K562 (cell line): ENCODE data around the gene PITRM1. TPM values are rescaled to one million over a fixed set of nuclear protein-coding genes. Genes with fewer than 3 reads are reported as not detected.

Experiments
- BRCA1 ChIP-seq, 2 experiments: fragments of 450-650 bp in 1 of 2; sonication (generic) in 1 of 2; formaldehyde crosslinking in 1 of 2; IDR thresholded peaks; 2 replicates each; pipeline versions ENCODE4 v1.5.0 to v1.6.1; 2017 to 2020; ENCODE audit warnings: mild to moderate bottlenecking in 1 of 2, missing genetic modification reagents in 1 of 2
- CHD1 ChIP-seq: fragments of 200-600 bp; sonication (generic); IDR thresholded peaks from one replicate; pipeline ENCODE4 v1.6.1; 2012; ENCODE audit warnings: mild to moderate bottlenecking, moderate library complexity, low read length, inconsistent platforms
- FIP1L1 ChIP-seq: fragments of 200-400 bp; formaldehyde crosslinking; IDR thresholded peaks from 2 replicates; pipeline ENCODE4 v1.6.1; 2018; ENCODE audit warnings: mild to moderate bottlenecking, low read depth, low read length; ENCODE audit not compliant: poor library complexity, severe bottlenecking
- NFE2 ChIP-seq: IDR thresholded peaks from 2 replicates; pipeline ENCODE4 v1.6.1; 2014; ENCODE audit warnings: antibody characterized with exemption, low read depth
- PRPF4 ChIP-seq: fragments of 200-400 bp; formaldehyde crosslinking; IDR thresholded peaks from one replicate; pipeline ENCODE4 v1.6.1; 2017; ENCODE audit warnings: low read length, low read depth, mild to moderate bottlenecking; ENCODE audit not compliant: insufficient read depth, poor library complexity, severe bottlenecking
- PURB ChIP-seq: sonication (generic); formaldehyde crosslinking; IDR thresholded peaks from 2 replicates; pipeline ENCODE4 v1.9.0; 2021; ENCODE audit warnings: low read depth, mild to moderate bottlenecking, missing genetic modification reagents
- RBM22 ChIP-seq: fragments of 200-400 bp; formaldehyde crosslinking; IDR thresholded peaks from 2 replicates; pipeline ENCODE4 v1.6.1; 2018; ENCODE audit warnings: low read length, low read depth; ENCODE audit not compliant: poor library complexity, severe bottlenecking
- ZNF444 ChIP-seq: fragments of 250-450 bp; sonication (Bioruptor Pico); IDR thresholded peaks from 2 replicates; pipeline ENCODE4 v1.4.0; 2020; ENCODE audit warnings: mild to moderate bottlenecking, moderate library complexity
- ZNF780A ChIP-seq: fragments of 250-450 bp; sonication (Bioruptor Pico); IDR thresholded peaks from 2 replicates; pipeline ENCODE4 v1.5.0; 2021; ENCODE audit warnings: mild to moderate bottlenecking
- polyA plus RNA-seq, 8 experiments: library from polyadenylated mRNA; depleted of rRNA in 4 of 8; stranded (reverse) in 5 of 8; unstranded in 3 of 8; fragments of >200 nt; fragmentation: Nextera tagmentation in 2 of 8; fragmentation: Illumina TruSeq in 1 of 8; extraction: Ambion mirVana in 2 of 8; extraction: Trizol in 1 of 8; gene quantifications; 2 replicates each; pipeline versions ENCODE4 v1.2.1 to v1.2.3, GENCODE V29; 2011 to 2014; ENCODE audit warnings: inconsistent platforms in 1 of 8, missing spikeins in 1 of 8
- total RNA-seq, 7 experiments: library from RNA; depleted of rRNA in 6 of 7; stranded (reverse); fragments of >200 nt in 6 of 7; fragmentation: Illumina TruSeq in 2 of 7; extraction: Trizol in 2 of 7; gene quantifications; 2 replicates each; pipeline versions ENCODE4 v1.2.1 to v1.2.3, GENCODE V29; 2011 to 2021; ENCODE audit warnings: low replicate concordance in 1 of 7
- TF ChIP-seq, protein P1 (sequence below): fragments of 250-450 bp; sonication (Bioruptor Pico); IDR thresholded peaks from 2 replicates; pipeline ENCODE4 v1.4.0; 2020
- TF ChIP-seq, protein P2 (sequence below): fragments of 450-650 bp; formaldehyde crosslinking; IDR thresholded peaks from 2 replicates; pipeline ENCODE4 v1.4.0; 2020; ENCODE audit warnings: mild to moderate bottlenecking, mixed read lengths
- TF ChIP-seq, protein P3 (sequence below): sonication (generic); formaldehyde crosslinking; IDR thresholded peaks from 2 replicates; pipeline ENCODE4 v1.9.0; 2022; ENCODE audit warnings: mild to moderate bottlenecking, missing genetic modification reagents
- TF ChIP-seq, protein P4 (sequence below): sonication (generic); formaldehyde crosslinking; IDR thresholded peaks from 2 replicates; pipeline ENCODE4 v1.9.0; 2022; ENCODE audit warnings: mild to moderate bottlenecking, missing genetic modification reagents
- TF ChIP-seq, protein P5 (sequence below): sonication (generic); formaldehyde crosslinking; IDR thresholded peaks from 2 replicates; pipeline ENCODE4 v1.8.0; 2022; ENCODE audit warnings: mild to moderate bottlenecking, missing genetic modification reagents, borderline replicate concordance
- TF ChIP-seq, protein P6 (sequence below): IDR thresholded peaks from 2 replicates; pipeline ENCODE4 v1.6.1; 2016; ENCODE audit warnings: missing genetic modification characterization, missing compliant biosample characterization
- TF ChIP-seq, protein P7 (sequence below): fragments of 450-650 bp; IDR thresholded peaks from 2 replicates; pipeline ENCODE4 v1.6.1; 2014; ENCODE audit warnings: low read depth, mild to moderate bottlenecking, moderate library complexity, borderline replicate concordance

The PITRM1 gene
- total and polyA plus RNA-seq, 9 of the 15 experiments (the other 6 are each of a cell fraction or from before 2014, with no cell fraction given), result 21.1 to 70.4 (median 39.7) TPM

DNA sequence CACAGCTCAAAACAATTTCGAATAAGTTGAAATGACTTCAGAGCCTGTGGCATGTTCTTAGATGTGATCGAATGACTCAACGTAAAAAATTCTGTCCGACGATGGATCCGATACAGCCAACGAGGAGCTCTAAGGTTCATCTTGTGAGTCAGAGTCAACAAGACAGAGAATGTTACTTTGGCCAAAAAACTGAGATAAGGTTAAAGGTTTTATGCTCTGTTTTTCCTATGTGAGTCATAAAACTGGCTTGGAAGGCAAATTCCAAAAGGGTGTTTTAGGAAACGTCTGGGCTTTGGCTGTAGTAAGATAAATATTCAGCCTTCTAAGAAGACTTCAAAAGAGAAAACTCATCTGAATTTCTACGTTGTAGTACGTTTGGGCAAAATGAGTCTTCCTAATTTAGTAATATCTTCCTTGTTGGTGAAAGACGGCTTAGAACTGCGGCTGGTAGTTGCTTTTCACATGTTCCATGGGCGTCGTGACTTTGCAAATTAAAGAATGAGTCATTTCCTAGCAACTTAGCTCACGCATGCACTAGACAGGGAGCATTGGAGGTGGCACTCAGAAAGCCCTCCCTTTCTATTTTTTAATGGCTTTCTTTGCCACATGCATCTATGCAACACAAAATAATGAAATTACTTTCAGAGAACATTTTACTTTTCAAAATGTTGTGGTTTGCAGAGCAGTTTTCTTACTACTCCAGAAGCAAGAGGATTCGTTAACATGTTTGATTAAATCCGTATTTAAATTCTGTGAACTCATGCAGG, 77.0 kb downstream of the PITRM1 start (continued):
- no peak for TF ChIP-seq FIP1L1
- TF ChIP-seq, protein P1, sequence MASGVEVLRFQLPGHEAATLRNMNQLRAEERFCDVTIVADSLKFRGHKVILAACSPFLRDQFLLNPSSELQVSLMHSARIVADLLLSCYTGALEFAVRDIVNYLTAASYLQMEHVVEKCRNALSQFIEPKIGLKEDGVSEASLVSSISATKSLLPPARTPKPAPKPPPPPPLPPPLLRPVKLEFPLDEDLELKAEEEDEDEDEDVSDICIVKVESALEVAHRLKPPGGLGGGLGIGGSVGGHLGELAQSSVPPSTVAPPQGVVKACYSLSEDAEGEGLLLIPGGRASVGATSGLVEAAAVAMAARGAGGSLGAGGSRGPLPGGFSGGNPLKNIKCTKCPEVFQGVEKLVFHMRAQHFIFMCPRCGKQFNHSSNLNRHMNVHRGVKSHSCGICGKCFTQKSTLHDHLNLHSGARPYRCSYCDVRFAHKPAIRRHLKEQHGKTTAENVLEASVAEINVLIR (CRISPR knock-in tag), result no peak
- TF ChIP-seq BRCA1 (IDR thresholded peaks at IDR 0.05), result no peak
- TF ChIP-seq BRCA1 (CRISPR knock-in tag; IDR thresholded peaks at IDR 0.05), result no peak
- TF ChIP-seq, protein P2, sequence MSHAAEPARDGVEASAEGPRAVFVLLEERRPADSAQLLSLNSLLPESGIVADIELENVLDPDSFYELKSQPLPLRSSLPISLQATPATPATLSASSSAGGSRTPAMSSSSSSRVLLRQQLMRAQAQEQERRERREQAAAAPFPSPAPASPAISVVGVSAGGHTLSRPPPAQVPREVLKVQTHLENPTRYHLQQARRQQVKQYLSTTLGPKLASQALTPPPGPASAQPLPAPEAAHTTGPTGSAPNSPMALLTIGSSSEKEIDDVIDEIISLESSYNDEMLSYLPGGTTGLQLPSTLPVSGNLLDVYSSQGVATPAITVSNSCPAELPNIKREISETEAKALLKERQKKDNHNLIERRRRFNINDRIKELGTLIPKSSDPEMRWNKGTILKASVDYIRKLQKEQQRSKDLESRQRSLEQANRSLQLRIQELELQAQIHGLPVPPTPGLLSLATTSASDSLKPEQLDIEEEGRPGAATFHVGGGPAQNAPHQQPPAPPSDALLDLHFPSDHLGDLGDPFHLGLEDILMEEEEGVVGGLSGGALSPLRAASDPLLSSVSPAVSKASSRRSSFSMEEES (CRISPR knock-in tag), result no peak
- TF ChIP-seq PURB, result no peak
- TF ChIP-seq CHD1, result no peak
- TF ChIP-seq, protein P3, sequence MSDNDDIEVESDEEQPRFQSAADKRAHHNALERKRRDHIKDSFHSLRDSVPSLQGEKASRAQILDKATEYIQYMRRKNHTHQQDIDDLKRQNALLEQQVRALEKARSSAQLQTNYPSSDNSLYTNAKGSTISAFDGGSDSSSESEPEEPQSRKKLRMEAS (CRISPR knock-in tag), result peak; percentile 7; the same call in 1 of the 2 replicates
- peak; percentile 98 for TF ChIP-seq NFE2
- TF ChIP-seq ZNF780A (CRISPR knock-in tag), result no peak
- TF ChIP-seq, protein P4, sequence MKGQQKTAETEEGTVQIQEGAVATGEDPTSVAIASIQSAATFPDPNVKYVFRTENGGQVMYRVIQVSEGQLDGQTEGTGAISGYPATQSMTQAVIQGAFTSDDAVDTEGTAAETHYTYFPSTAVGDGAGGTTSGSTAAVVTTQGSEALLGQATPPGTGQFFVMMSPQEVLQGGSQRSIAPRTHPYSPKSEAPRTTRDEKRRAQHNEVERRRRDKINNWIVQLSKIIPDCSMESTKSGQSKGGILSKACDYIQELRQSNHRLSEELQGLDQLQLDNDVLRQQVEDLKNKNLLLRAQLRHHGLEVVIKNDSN, result no peak
- TF ChIP-seq, protein P5, sequence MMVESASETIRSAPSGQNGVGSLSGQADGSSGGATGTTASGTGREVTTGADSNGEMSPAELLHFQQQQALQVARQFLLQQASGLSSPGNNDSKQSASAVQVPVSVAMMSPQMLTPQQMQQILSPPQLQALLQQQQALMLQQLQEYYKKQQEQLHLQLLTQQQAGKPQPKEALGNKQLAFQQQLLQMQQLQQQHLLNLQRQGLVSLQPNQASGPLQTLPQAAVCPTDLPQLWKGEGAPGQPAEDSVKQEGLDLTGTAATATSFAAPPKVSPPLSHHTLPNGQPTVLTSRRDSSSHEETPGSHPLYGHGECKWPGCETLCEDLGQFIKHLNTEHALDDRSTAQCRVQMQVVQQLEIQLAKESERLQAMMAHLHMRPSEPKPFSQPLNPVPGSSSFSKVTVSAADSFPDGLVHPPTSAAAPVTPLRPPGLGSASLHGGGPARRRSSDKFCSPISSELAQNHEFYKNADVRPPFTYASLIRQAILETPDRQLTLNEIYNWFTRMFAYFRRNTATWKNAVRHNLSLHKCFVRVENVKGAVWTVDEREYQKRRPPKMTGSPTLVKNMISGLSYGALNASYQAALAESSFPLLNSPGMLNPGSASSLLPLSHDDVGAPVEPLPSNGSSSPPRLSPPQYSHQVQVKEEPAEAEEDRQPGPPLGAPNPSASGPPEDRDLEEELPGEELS (CRISPR knock-in tag), result no peak
- no peak for TF ChIP-seq RBM22
- TF ChIP-seq PRPF4, result no peak
- TF ChIP-seq, protein P6, sequence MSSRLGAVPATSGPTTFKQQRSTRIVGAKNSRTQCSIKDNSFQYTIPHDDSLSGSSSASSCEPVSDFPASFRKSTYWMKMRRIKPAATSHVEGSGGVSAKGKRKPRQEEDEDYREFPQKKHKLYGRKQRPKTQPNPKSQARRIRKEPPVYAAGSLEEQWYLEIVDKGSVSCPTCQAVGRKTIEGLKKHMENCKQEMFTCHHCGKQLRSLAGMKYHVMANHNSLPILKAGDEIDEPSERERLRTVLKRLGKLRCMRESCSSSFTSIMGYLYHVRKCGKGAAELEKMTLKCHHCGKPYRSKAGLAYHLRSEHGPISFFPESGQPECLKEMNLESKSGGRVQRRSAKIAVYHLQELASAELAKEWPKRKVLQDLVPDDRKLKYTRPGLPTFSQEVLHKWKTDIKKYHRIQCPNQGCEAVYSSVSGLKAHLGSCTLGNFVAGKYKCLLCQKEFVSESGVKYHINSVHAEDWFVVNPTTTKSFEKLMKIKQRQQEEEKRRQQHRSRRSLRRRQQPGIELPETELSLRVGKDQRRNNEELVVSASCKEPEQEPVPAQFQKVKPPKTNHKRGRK, result no peak
- TF ChIP-seq, protein P7, sequence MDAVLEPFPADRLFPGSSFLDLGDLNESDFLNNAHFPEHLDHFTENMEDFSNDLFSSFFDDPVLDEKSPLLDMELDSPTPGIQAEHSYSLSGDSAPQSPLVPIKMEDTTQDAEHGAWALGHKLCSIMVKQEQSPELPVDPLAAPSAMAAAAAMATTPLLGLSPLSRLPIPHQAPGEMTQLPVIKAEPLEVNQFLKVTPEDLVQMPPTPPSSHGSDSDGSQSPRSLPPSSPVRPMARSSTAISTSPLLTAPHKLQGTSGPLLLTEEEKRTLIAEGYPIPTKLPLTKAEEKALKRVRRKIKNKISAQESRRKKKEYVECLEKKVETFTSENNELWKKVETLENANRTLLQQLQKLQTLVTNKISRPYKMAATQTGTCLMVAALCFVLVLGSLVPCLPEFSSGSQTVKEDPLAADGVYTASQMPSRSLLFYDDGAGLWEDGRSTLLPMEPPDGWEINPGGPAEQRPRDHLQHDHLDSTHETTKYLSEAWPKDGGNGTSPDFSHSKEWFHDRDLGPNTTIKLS, result peak; percentile 55; the same call in 1 of the 2 replicates
- no peak for TF ChIP-seq ZNF444 (CRISPR knock-in tag)
